ENCODE data around the gene CRTC1.

Gene CRTC1

DNA sequence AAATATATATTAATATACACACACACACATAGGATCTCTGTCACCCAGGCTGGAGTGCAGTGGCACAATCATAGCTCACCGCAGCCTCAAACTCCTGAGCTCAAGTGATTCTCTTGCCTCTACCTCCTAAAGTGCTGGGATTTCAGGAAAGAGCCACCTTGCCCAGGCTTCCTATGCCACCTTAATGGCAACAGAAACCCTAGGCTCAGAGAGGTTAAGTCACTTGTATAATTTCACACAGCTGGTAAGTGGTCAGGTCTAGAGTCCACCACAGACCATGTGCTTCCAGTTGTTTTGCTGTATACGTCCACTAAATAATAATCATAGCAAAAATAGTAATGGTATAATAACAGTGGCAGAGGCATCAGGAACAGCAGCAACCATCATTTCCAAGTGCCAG is 147.0 kb downstream of the CRTC1 start:
- DNase-seq (ENCODE audit: low read depth) = no peak
- no peak overlapping the region for H3K4me3 ChIP-seq (ENCODE audit: low read length)
- TF ChIP-seq CTCF (IDR thresholded peaks at IDR 0.05; ENCODE audit: insufficient read depth, low read depth, low read length, missing control alignments) = no peak

DNA sequence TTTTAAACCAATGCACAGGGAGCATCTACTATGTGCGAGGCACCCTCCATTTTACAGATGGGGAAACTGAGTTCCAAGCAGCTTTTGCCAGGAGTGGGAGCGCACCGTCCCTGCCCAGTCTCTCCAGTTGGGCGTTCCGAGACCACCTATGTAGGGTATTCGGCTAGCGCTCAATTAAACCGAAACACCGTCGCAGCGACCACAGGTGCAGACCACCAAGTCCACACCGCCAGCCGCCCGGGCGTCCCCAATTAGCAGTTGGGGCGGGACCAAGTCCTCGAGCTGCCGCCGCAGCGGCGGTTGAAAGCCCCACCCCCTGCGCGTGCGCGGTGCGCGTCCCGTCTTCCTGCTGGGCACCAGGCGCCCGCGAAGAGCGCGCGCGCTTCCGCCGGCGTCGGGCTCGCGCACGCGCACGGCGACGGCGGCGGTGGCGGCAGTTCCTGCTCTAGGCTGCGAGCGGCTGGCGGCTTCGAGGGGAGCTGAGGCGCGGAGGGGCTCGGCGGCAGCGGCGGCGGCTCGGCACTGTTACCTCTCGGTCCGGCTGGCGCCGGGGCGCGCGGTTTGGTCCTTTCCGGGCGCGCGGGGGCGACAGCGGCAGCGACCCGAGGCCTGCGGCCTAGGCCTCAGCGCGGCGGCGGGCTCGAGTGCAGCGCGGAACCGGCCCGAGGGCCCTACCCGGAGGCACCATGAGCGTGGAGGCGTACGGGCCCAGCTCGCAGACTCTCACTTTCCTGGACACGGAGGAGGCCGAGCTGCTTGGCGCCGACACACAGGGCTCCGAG is 148.2 kb downstream of the CRTC1 start, which contains the start of gene UPF1:
TSS of gene UPF1 (plus strand) at position 436 of the 782 bp plus-strand sequence. CDS start at position 687, 251 bp downstream.
- peak within 1 kb of the TSS; percentile 94 for H3K4me3 ChIP-seq (ENCODE audit: low read length)
- peak; percentile 94 for DNase-seq (ENCODE audit: low read depth)
- TF ChIP-seq CTCF (IDR thresholded peaks at IDR 0.05; ENCODE audit: insufficient read depth, low read depth, low read length, missing control alignments) = no peak

Data from epithelial cell of esophagus (primary cell).